Endometrial microvascular endothelial cells (primary cell): ENCODE measurements around the gene RAC3. TPM values are rescaled to one million over a fixed set of nuclear protein-coding genes. Genes with fewer than 3 reads are reported as not detected.

Experiments
- in situ Hi-C: cut with HindIII; loops from 2 replicates; pipeline ENCODE4 v1.10.0; 2017; ENCODE audit warnings: low sequenced_read_pairs, low pct_unique_long_range_greater_than_20kb; ENCODE audit errors: inconsistent ontology term
- total RNA-seq: library from RNA; depleted of rRNA; stranded (reverse); fragments of >200 nt; gene quantifications from one replicate; pipeline ENCODE4 v1.2.3, GENCODE V29; 2015; ENCODE audit errors: inconsistent ontology term

The RAC3 gene
- total RNA-seq, 1 donor from 2014 or later: 30.2 TPM

GRCh38 chr17:82050761-82051641 lies 19.5 kb downstream of the RAC3 start:
- in situ Hi-C loops: no loop called here

GRCh38 chr17:82051776-82052637 lies 20.5 kb downstream of the RAC3 start, which contains the start of the genes GPS1 and RFNG:
GPS1 (plus strand) TSS chr17:82051898; CDS start chr17:82051932, 34 bp downstream.
RFNG (minus strand) TSS chr17:82051811; CDS start chr17:82051766, 45 bp downstream.
- in situ Hi-C loops: no loop called here

- in situ Hi-C loops: no loop called here
Measured at GRCh38 chr17:82052638-82053059, 21.2 kb downstream of the RAC3 start.

GRCh38 chr17:82053130-82053529 lies 21.7 kb downstream of the RAC3 start:
- in situ Hi-C loops: no loop called here

- in situ Hi-C loops: no loop called here
Measured at GRCh38 chr17:82053556-82054263, 22.2 kb downstream of the RAC3 start.

GRCh38 chr17:82054351-82055022 lies 23.0 kb downstream of the RAC3 start:
- in situ Hi-C loops: no loop called here

- in situ Hi-C loops: no loop called here
Measured at GRCh38 chr17:82055023-82055964, 23.8 kb downstream of the RAC3 start.

GRCh38 chr17:82055965-82056728 lies 24.7 kb downstream of the RAC3 start:
- in situ Hi-C loops: no loop called here

- in situ Hi-C loops: no loop called here
Measured at GRCh38 chr17:82056729-82057621, 25.5 kb downstream of the RAC3 start.

GRCh38 chr17:82058230-82058854 lies 26.9 kb downstream of the RAC3 start:
- in situ Hi-C loops: no loop called here

- in situ Hi-C loops: no loop called here
Measured at GRCh38 chr17:82058855-82059249, 27.4 kb downstream of the RAC3 start.

GRCh38 chr17:82059272-82060000 lies 28.0 kb downstream of the RAC3 start:
- in situ Hi-C loops: no loop called here

- in situ Hi-C loops: no loop called here
Measured at GRCh38 chr17:82060001-82060380, 28.5 kb downstream of the RAC3 start.

- in situ Hi-C loops: no loop called here
Measured at GRCh38 chr17:82060614-82061013, 29.1 kb downstream of the RAC3 start.
